ENCODE results near the gene ANKRD18B.
A peak's percentile ranks its signal among the peaks of the same experiment; 100 is the strongest.
"Not testable (repeated sequence)": the region's sequence is repeated elsewhere in the genome, so short reads cannot be mapped to it uniquely, and the experiment has no call there.

The ANKRD18B gene

DNA sequence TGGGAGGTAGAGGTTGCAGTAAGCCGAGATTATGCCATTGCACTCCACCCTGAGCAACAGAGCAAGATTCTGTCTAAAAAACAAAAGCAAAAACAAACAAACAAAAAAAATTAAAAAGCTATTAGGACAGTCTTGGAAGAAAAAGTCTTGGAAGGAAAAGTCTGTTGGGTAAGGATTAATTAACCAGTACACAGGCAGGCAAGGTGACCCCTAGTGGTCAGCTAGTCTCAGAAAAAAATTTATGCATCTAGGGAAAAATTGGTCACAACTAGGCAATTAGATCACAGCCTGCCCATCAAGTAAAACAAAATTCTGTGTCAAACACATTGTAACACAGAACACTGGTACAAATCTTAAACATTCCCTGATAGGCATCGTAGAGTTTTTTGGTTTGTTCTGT is 6.7 kb upstream of the ANKRD18B start:
- H3K4me3 ChIP-seq (ENCODE audit: low read length) = no peak overlapping the region
- no peak for TF ChIP-seq ZNF274 (IDR thresholded peaks at IDR 0.05; ENCODE audit: low read depth, low read length)

DNA sequence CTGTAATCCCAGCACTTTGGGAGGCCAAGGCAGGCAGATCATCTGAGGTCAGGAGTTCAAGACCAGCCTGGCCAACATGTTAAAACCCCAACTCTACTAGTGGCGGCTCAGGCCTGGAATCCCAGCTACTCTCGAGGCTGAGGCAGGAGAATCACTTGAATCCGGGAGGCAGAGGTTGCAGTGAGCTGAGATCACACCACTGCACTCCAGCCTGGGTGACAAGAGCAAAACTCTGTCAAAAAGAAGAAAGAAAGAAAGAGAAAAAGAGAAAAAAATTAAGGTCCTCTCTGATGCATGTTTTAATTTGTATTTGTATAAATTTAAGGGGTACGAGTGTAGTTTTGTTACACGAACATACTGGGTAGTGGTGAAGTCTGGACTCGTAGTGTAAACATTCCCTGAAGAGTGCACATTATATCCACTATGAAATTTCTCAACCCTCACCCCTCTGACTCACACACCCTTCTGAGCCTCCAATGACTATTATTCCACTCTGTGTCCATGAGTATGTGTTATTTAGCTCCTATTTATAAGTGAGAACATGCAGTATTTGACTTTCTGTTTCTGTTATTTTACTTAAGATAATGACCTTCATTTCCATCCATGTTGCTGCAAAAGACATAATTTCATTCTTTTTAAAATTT is 6.0 kb upstream of the ANKRD18B start:
- H3K4me3 ChIP-seq (ENCODE audit: low read length) = not testable (repeated sequence)

DNA sequence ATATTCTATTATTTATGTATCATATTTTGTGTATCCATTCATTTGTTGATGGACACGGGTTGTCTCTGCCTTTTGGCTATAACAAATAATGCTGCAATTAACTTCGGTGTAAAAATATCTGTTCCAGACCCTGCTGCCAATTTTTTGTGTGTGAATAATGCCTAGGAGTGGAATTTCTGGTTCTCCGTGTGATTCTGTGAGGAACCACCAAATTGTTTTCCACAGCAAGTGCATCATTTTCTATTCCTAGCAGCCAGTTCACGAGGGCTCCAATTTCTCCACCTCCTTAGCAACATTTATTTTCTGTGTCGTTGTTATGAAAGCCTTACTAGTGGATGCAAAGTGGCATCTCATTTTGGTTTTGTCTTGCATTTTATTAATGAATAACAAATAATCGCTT is 2.2 kb upstream of the ANKRD18B start:
- H3K4me3 ChIP-seq (ENCODE audit: low read length) = not testable (repeated sequence)

DNA sequence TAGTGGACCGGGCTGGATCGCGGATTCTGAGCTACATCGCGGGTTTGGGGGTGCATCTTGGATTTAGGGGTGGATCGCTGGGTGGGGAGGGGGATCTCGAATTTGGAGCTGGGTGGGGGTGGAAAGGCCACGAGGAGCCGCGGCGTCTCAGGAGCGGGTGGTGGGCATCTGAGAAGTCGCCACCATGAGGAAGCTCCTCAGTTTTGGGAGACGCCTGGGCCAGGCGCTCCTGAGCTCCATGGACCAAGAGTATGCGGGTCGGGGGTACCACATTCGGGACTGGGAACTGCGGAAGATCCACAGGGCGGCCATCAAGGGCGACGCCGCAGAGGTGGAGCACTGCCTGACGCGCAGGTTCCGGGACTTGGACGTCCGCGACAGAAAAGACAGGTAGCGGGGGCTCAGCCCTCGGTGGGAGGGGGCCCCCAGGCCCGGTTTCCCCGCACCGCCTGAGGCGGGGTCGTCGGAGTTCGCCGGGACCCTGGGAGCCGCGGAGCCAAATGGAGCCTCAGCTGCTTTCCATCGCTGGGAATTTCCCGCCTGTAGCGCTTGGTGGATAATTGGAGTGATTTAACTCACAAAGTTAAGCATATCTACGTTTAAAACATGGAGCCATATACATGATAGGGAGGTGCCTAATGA is 376 bp downstream of the ANKRD18B start:
- TF ChIP-seq ZNF274 (IDR thresholded peaks at IDR 0.05; ENCODE audit: low read depth, low read length) = no peak
- H3K4me3 ChIP-seq (ENCODE audit: low read length) = peak overlapping the region; percentile 21

DNA sequence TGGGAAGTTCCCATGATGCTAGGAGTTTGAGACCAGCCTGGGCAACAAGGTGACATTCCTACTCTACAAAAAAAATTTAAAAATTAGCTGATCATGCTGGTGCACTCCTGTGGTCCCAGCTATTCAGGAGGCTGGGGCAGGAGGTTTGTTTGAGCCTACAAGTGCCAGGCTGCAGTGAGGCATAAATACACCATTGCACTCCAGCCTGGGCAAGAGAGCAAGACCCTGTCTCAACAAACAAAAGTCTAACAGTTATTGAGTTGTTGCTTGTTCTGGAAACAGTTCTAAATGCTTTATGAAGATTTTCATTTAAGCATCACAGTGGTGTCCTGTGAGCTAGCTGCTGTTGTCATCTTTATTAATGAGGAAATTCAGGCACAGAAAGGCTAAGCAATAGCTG is 4.0 kb downstream of the ANKRD18B start:
- not testable (repeated sequence) for H3K4me3 ChIP-seq (ENCODE audit: low read length)

DNA sequence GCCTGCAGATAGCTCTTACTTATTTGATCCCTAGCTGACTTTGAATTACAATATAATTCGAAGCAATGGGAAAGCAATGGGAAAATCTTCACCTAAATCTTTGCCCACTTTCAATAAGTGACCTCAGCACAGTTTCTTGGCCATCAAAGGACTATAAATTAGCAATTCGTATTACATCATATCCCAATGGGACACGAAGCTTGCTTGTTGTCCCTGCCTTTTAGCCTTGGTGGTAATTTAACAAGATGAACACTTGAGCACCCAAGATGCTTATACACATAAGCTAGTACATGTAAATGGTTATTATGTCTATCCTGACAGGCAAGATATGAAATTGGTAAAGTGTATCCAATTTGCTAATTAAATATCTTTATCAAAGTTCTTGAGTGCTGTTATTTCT is 9.9 kb downstream of the ANKRD18B start:
- H3K4me3 ChIP-seq (ENCODE audit: low read length) = not testable (repeated sequence)

DNA sequence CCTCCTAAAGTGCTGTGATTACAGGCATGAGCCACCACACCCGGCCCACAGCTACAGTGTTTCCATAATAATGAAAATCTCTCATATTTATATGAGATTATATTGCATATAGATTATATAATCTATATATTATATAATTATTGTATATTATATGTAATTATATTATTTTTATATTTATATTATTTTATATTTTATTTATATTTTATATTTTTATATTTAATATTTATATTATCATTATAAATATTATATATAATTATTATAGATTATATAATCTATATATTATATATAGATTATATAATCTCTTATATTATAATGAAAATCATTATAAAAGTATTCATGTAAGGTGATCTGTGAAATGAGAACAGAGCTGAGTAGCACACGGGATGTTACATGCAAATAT is 11.5 kb downstream of the ANKRD18B start:
- no peak for TF ChIP-seq ZNF274 (IDR thresholded peaks at IDR 0.05; ENCODE audit: low read depth, low read length)

DNA sequence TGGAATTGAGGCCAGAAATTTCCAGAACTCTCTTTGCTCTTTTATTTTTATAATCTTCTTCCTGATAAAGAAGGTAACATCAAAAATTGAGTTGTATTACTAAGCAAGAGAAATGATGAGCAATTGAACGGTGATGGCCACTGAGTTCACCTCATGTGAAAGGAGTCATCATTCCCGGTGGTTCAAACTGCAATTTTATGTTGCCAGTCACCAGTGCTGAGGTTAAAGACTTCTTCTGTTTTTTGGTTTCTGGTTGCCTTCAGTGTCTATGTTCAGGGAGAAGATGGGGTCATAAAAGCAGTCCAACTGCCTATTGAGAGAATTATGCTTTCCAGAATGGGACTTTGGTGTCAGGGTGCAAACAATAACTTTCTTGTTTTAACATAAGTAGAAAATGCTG is 19.4 kb downstream of the ANKRD18B start:
- H3K4me3 ChIP-seq (ENCODE audit: low read length) = not testable (repeated sequence)

More for the DNA sequence above, 11.5 kb downstream of the ANKRD18B start:
- H3K4me3 ChIP-seq (ENCODE audit: low read length) = no peak overlapping the region

DNA sequence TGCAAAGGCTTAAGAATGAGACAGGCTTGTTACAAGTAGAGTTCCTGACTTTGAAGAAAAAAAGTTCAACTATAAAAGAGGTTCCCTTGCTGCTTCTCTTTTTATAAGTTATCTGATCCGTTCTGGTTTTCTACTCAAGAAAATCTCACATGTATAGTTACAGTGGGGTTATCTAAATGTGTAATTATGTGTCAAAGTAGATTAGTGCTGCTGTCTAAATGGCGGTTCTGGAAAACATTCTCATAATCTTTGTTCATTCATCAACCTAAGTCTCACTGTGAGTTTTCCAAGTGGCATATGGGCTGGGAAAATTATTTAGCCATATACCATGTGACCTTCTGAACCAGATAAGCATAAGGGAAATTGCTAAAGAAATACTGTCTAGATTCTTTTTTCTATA is 21.7 kb downstream of the ANKRD18B start:
- not testable (repeated sequence) for H3K4me3 ChIP-seq (ENCODE audit: low read length)

DNA sequence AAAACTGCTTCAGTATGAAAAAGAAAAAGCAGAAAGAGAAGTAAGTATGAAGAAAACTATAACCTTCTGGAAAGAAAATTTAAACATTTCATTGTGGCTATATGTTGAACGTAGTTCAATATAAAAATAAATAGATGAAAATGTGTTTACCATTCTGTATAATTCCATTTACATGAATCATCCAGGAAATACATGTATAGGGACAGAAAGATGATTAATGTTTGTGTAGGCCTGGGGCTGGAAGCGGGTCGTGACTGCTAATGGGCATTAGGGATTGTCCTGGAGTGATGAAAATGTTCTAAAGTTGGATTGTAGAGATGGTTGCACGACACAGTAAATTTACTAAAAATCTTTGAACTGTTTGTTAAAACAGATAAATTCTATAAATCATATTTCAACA is 24.8 kb downstream of the ANKRD18B start:
- H3K4me3 ChIP-seq (ENCODE audit: low read length) = not testable (repeated sequence)

DNA sequence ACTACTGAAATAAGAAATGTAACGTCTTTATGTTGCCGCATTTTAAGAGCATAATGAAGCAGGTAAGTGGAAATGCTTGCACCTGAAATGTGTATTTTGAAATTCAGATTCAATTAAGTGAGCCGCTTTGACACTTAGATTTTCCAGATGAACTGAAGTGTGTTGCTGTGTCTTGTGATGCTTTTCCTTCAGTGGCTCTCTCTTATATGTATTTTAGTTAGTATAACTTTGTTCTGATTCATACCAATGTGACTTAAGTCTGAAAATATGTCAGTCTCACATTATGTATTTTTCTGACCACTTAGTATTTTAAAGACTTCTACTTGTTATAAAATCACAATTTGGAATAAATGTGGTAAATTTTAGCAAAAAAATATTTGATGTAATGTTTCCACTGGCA is 25.4 kb downstream of the ANKRD18B start:
- H3K4me3 ChIP-seq (ENCODE audit: low read length) = not testable (repeated sequence)

DNA sequence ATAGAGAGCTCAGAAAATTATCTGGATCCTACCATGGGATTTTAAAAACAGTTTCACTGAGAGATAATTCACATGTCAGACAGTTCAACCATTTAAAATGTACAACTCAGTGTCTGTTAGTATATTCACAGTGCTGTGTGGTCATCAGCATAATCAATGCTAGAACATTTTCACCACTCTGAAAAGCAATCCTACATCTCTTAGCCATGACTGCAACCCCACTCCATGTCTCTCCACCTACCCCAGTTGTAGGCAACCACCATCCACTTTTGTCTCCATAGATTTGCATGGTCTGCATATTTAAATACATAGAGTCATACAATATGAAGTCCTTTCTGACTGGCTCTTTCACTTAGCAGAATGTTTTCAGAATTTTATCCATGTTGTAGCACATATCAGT is 27.1 kb downstream of the ANKRD18B start:
- H3K4me3 ChIP-seq (ENCODE audit: low read length) = not testable (repeated sequence)

DNA sequence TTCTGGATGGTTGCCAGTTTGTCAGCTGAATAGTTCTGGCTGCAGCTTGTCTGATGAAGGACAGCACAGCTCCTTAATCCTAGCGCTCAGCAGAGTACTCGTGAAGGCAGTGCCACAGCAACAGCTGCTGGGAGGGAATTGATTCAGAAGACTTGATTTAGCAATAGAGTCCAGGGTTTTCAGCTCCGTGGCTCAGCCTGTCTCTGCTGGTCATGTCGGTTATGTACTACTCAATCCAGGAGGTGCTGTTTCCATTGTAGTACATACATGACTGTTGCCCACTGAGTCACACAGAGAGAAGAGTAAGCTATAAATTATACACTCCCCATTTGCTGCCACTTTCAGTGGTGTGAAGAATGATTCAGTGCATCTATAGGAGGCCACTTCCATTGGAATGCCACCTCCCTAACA is 28.3 kb downstream of the ANKRD18B start:
- H3K4me3 ChIP-seq (ENCODE audit: low read length) = not testable (repeated sequence)

DNA sequence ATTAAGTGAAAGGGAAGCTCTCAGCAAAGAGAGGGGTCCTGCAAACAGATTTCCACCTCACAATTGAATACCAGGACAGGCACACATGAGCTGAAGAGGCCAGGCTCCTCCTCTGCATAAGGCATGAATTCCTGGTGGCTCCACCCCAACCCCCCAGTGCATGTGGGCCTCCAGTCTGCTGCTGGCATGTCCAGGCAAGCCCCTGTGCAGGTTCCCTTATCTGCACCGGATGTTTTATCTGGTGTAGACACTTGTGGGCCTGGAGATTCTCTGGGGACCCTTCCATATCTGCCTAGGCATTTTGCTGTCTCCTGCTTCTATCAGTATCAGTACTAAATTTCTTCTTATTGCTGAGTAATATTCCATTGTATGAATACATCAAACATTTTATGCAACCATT is 36.2 kb downstream of the ANKRD18B start:
- H3K4me3 ChIP-seq (ENCODE audit: low read length) = not testable (repeated sequence)

DNA sequence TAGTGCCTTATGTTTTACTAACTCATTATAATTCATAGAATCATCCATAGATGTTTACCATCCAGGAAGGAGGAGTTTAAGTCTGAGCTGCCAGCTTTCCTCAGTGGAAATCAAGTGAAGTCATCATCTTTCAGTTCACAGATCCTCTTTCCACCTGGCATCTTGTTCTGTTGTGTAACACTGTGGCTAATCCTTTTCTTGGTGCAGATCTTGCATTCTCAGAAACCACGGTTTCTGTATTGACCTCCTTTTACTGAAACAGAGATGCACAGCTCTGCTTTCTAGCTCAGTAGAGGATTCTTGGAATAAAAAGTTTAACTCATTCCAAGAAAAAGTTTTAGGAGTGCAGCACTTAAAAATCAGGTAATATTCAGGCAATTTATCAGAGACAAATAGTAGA is 38.1 kb downstream of the ANKRD18B start:
- not testable (repeated sequence) for H3K4me3 ChIP-seq (ENCODE audit: low read length)

DNA sequence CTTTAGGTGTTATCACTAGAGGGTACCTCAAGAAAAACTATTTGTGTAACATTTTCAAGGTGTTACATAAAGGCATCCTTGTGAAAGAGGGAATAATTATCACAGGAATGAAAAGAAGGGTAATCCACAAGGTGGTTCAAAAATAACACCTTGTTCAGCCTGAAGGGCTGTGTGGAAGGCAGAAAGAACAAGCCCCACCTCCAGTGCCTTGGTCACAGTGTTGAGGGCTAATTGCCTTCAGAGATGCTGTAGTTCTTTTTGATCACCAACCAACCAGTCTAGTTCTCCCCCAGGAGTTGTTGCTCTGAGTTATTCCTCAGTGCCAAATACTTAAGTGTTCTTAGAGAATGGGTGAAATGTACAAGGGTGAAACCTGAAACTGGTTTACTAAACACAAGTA is 43.7 kb downstream of the ANKRD18B start:
- H3K4me3 ChIP-seq (ENCODE audit: low read length) = not testable (repeated sequence)

DNA sequence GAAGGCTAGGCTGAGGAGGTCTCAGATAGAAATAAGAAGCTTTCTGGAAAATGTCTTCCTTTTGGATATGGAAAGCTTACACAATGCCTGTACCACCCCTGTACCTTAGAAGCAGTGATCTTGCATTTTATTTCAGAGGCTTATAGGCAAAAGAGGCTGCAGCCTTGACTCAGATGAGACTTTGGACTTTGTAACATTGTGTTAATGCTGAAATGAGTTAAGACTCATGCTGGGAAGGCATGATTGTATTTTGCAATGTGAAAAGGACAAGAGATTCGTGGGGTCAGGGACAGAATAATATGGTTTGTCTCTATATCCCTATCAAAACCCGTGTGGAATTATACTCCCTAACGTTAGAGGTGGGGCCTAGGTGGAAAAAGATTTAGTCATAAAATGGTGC is 53.7 kb downstream of the ANKRD18B start:
- H3K4me3 ChIP-seq (ENCODE audit: low read length) = not testable (repeated sequence)

DNA sequence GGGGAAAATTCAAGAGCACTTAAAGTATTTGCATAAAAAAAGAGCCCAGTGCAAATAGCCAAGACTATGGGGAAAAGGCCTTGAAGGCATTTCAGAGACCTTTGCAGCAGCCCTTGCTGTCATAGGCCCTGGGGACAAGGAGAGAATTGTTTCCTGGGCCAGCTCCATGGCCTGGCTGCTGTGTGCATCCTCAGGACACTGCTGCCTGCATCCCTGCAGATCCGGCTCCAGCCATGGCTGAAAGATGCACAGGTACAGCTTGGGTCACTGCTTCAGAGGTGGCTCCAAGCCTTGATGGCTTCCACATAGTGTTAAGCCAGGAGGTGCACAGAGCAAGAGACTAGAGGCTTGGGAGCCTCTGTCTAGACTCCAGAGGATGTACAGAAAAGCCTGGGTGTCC is 55.9 kb downstream of the ANKRD18B start:
- H3K4me3 ChIP-seq (ENCODE audit: low read length) = not testable (repeated sequence)

DNA sequence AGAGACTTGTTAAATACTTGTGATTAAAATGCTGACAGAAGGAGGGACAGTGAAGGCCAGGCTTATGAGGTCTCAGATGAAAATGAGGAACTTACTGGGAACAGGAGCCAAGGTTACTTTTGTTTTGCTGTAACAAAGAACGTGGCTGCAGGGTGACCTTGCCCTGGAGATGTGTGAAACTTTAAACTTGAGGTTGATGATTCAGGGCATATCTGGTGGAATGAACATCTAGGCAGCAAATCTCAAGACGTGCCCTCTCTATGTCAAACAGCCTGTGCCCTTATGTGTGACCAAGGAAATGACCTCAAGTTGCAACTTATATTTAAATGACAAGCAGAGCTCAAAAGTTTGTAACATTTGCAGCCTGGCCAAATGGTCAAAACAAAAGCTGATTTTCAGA is 58.6 kb downstream of the ANKRD18B start:
- not testable (repeated sequence) for H3K4me3 ChIP-seq (ENCODE audit: low read length)

DNA sequence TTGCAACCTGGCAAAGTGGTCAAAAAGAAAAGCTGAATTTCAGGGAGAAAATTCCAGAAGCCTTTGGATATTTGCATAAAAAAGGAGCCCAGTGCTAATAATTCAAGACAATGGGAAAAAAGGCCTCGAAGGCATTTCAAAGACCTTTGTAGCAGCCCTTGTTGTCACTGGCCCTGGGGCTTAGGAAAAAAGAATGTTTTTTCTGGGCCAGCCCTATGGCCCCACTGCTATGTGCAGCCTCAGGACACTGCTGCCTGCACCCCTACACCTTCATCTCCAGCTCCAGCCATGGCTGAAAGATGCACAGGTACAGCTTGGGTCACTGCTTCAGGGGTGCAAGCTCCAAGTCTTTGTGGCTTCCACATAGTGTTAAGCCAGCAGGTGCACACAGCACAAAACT is 62.1 kb downstream of the ANKRD18B start:
- not testable (repeated sequence) for H3K4me3 ChIP-seq (ENCODE audit: low read length)

DNA sequence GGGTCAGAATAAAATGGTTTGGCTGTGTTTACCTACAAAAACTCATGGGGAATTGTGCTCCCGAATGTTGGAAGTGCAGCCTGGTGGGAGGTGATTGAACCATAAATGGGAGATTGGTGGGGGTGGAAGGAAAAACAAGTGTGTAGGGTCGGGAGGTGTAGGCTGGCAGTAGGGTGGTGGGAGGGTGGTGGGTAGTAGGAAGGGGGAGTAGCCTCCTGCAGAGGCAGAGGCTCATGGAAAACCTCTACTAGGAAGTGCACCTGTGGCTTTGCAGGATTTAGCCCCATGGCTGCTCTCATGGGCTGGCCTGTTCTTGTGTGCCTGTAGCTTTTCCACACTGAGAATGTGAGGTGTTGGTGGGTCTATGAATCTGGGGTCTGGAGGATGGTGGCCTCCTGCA is 63.7 kb downstream of the ANKRD18B start:
- H3K4me3 ChIP-seq (ENCODE audit: low read length) = not testable (repeated sequence)

DNA sequence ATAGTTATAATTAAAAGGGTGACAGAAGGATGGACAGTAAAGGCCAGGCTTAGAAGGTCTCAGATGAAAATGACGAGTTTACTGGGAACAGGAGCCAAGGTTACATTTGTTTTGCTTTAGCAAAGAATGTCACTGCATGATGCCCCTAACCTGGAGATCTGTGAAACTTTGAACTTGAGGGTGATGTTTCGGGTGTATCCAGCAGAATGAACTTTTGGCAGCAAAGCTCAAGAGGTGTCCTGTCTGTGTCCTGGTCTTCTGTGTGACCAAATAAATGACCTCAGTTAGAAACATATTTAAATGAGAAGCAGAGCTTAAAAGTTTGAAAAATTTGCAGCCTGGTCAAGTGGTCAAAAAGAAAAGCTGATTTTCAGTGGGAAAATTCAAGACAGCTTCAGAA is 64.8 kb downstream of the ANKRD18B start:
- H3K4me3 ChIP-seq (ENCODE audit: low read length) = not testable (repeated sequence)

DNA sequence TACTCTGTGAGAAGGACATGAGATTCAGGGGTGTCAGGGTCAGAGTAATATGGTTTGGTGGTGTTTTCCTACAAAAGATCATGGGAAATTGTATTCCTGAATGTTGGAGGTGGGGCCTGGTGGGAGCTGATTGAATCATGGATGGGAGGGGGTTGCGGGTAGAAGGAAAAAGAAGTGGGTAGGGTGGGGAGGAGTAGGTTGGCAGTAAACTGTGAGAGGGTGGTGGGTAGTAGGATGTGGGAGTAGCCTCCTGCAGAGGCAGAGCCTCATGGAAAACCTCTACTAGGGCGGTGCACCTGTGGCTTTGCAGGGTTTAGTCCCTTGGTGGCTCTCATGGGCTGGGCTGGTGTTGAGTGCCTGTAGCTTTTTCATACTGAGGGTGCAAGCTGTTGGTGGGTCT is 66.8 kb downstream of the ANKRD18B start:
- not testable (repeated sequence) for H3K4me3 ChIP-seq (ENCODE audit: low read length)
